Activated naive CD8-positive, alpha-beta T cell (primary cell): ENCODE measurements around the gene CIRBP.
"Not testable (repeated sequence)": the region's sequence is repeated elsewhere in the genome, so short reads cannot be mapped to it uniquely, and the experiment has no call there.

Experiments used
- H3K27ac Mint-ChIP-seq: one replicate; pipeline ENCODE4 v1.8.0; 2021; ENCODE audit warnings: mixed read lengths
- H3K27me3 Mint-ChIP-seq: one replicate; pipeline ENCODE4 v1.8.0; 2021; ENCODE audit warnings: mixed read lengths
- H3K36me3 Mint-ChIP-seq: one replicate; pipeline ENCODE4 v1.8.0; 2021; ENCODE audit warnings: mixed read lengths
- H3K4me1 Mint-ChIP-seq: one replicate; pipeline ENCODE4 v1.8.0; 2021; ENCODE audit warnings: low read depth, mixed read lengths
- H3K4me3 Mint-ChIP-seq: one replicate; pipeline ENCODE4 v1.8.0; 2021; ENCODE audit warnings: mild to moderate bottlenecking, mixed read lengths
- H3K9me3 Mint-ChIP-seq: one replicate; pipeline ENCODE4 v1.8.0; 2021; ENCODE audit warnings: low read depth, mixed read lengths

The CIRBP gene

GRCh38 chr19:1237027-1237659, 32.0 kb upstream of the CIRBP start:
- Mint-ChIP-seq H3K27me3 (peaks cover 2% of the 10 kb centered on the region), H3K9me3 (no peaks in the 10 kb centered on the region), H3K27ac (no peak overlapping the region), H3K36me3 (no peaks in the 10 kb centered on the region), H3K4me3 (peak overlapping the region; percentile 52), H3K4me1 (peaks cover 17% of the 10 kb centered on the region)

GRCh38 chr19:1237754-1238368, 31.3 kb upstream of the CIRBP start, which contains the start of gene CBARP:
Gene CBARP (minus strand): TSS chr19:1238005. CDS start chr19:1236100, 1,905 bp downstream.
- Mint-ChIP-seq H3K27me3 (peaks cover 2% of the 10 kb centered on the region), H3K36me3 (no peaks in the 10 kb centered on the region), H3K4me3 (peak within 1 kb of the TSS; percentile 83), H3K4me1 (peaks cover 19% of the 10 kb centered on the region), H3K27ac (no peak within 1 kb of the TSS), H3K9me3 (no peaks in the 10 kb centered on the region)

- H3K36me3 Mint-ChIP-seq: no peaks in the 10 kb centered on the region
- H3K4me1 Mint-ChIP-seq: peaks cover 23% of the 10 kb centered on the region
- peaks cover 2% of the 10 kb centered on the region for H3K27me3 Mint-ChIP-seq
- peak overlapping the region; percentile 83 for H3K4me3 Mint-ChIP-seq
- no peaks in the 10 kb centered on the region for H3K9me3 Mint-ChIP-seq
- H3K27ac Mint-ChIP-seq: no peak overlapping the region
These were observed 30.5 kb upstream of the CIRBP start for GRCh38 chr19:1238369-1239303.

- no peak overlapping the region for H3K27ac Mint-ChIP-seq
- H3K4me3 Mint-ChIP-seq: peak overlapping the region; percentile 83
- no peaks in the 10 kb centered on the region for H3K36me3 Mint-ChIP-seq
- H3K9me3 Mint-ChIP-seq: no peaks in the 10 kb centered on the region
- peaks cover 23% of the 10 kb centered on the region for H3K4me1 Mint-ChIP-seq
- peaks cover 2% of the 10 kb centered on the region for H3K27me3 Mint-ChIP-seq
These were observed 29.7 kb upstream of the CIRBP start for GRCh38 chr19:1239420-1239795.

- Mint-ChIP-seq H3K4me1 (peaks cover 26% of the 10 kb centered on the region), H3K27me3 (peaks cover 2% of the 10 kb centered on the region), H3K4me3 (no peak overlapping the region), H3K9me3 (no peaks in the 10 kb centered on the region), H3K27ac (peak overlapping the region; percentile 54), H3K36me3 (no peaks in the 10 kb centered on the region)
These were observed 29.1 kb upstream of the CIRBP start for GRCh38 chr19:1239796-1240737.

- H3K27ac Mint-ChIP-seq: no peak overlapping the region
- no peaks in the 10 kb centered on the region for H3K36me3 Mint-ChIP-seq
- H3K9me3 Mint-ChIP-seq: no peaks in the 10 kb centered on the region
- peaks cover 26% of the 10 kb centered on the region for H3K4me1 Mint-ChIP-seq
- peaks cover 2% of the 10 kb centered on the region for H3K27me3 Mint-ChIP-seq
- peak overlapping the region; percentile 93 for H3K4me3 Mint-ChIP-seq
These were observed 28.2 kb upstream of the CIRBP start for GRCh38 chr19:1240925-1241324.

- Mint-ChIP-seq H3K27ac (peak within 1 kb of the TSS; percentile 89), H3K4me1 (peaks cover 26% of the 10 kb centered on the region), H3K4me3 (peak within 1 kb of the TSS; percentile 93), H3K27me3 (peaks cover 2% of the 10 kb centered on the region), H3K9me3 (no peaks in the 10 kb centered on the region), H3K36me3 (no peaks in the 10 kb centered on the region)
These were observed 27.6 kb upstream of the CIRBP start, which contains the start of gene ATP5F1D for GRCh38 chr19:1241417-1242095. Gene ATP5F1D (plus strand): TSS chr19:1241751. CDS start chr19:1241851, 100 bp downstream.

- Mint-ChIP-seq H3K36me3 (no peaks in the 10 kb centered on the region), H3K4me3 (peak overlapping the region; percentile 89), H3K27ac (peak overlapping the region; percentile 28), H3K27me3 (no peaks in the 10 kb centered on the region), H3K4me1 (peaks cover 18% of the 10 kb centered on the region), H3K9me3 (no peaks in the 10 kb centered on the region)
These were observed 25.1 kb upstream of the CIRBP start for GRCh38 chr19:1243768-1244692.

GRCh38 chr19:1244693-1245451, 24.3 kb upstream of the CIRBP start:
- H3K27me3 Mint-ChIP-seq: no peaks in the 10 kb centered on the region
- peaks cover 18% of the 10 kb centered on the region for H3K4me1 Mint-ChIP-seq
- no peaks in the 10 kb centered on the region for H3K36me3 Mint-ChIP-seq
- H3K27ac Mint-ChIP-seq: peak overlapping the region; percentile 28
- H3K9me3 Mint-ChIP-seq: no peaks in the 10 kb centered on the region
- peak overlapping the region; percentile 71 for H3K4me3 Mint-ChIP-seq

GRCh38 chr19:1245494-1246264, 23.5 kb upstream of the CIRBP start:
- H3K4me3 Mint-ChIP-seq: no peak overlapping the region
- H3K4me1 Mint-ChIP-seq: peaks cover 18% of the 10 kb centered on the region
- H3K27ac Mint-ChIP-seq: no peak overlapping the region
- no peaks in the 10 kb centered on the region for H3K27me3 Mint-ChIP-seq
- no peaks in the 10 kb centered on the region for H3K36me3 Mint-ChIP-seq
- no peaks in the 10 kb centered on the region for H3K9me3 Mint-ChIP-seq

GRCh38 chr19:1246265-1247087, 22.7 kb upstream of the CIRBP start:
- H3K27ac Mint-ChIP-seq, H3K4me3 Mint-ChIP-seq: not testable (repeated sequence)
- peaks cover 12% of the 10 kb centered on the region for H3K4me1 Mint-ChIP-seq

More at GRCh38 chr19:1246265-1247087, 22.7 kb upstream of the CIRBP start:
- H3K9me3 Mint-ChIP-seq, H3K27me3 Mint-ChIP-seq, H3K36me3 Mint-ChIP-seq: not testable (repeated sequence)
